ENCODE measurements around the gene SCUBE1.

SCUBE1 gene

GRCh38 chr22:43171019-43171491 is 172.1 kb downstream of the SCUBE1 start:
- no peak for DNase-seq

- no peak for DNase-seq
Measured at GRCh38 chr22:43170131-43170480, 173.1 kb downstream of the SCUBE1 start.

- no peak for DNase-seq
Measured at GRCh38 chr22:43169310-43170130, 173.7 kb downstream of the SCUBE1 start.

GRCh38 chr22:43168471-43169309 is 174.5 kb downstream of the SCUBE1 start:
- DNase-seq: no peak

GRCh38 chr22:43167001-43167589 is 176.1 kb downstream of the SCUBE1 start:
- DNase-seq: no peak

GRCh38 chr22:43166132-43166930 is 176.8 kb downstream of the SCUBE1 start:
- no peak for DNase-seq

- no peak for DNase-seq
Measured at GRCh38 chr22:43164636-43165035, 178.5 kb downstream of the SCUBE1 start.

GRCh38 chr22:43163241-43163795 is 179.9 kb downstream of the SCUBE1 start:
- DNase-seq: no peak

- DNase-seq: no peak
Measured at GRCh38 chr22:43162412-43163150, 180.6 kb downstream of the SCUBE1 start.

- no peak for DNase-seq
Measured at GRCh38 chr22:43160497-43161126, 182.6 kb downstream of the SCUBE1 start.

- DNase-seq: no peak
Measured at GRCh38 chr22:43159484-43160178, 183.5 kb downstream of the SCUBE1 start.

GRCh38 chr22:43158778-43159483 is 184.2 kb downstream of the SCUBE1 start:
- DNase-seq: no peak

GRCh38 chr22:43157874-43158546 is 185.2 kb downstream of the SCUBE1 start:
- no peak for DNase-seq

- DNase-seq: no peak
Measured at GRCh38 chr22:43156413-43156812, 186.8 kb downstream of the SCUBE1 start.

GRCh38 chr22:43155789-43156188 is 187.4 kb downstream of the SCUBE1 start:
- no peak for DNase-seq

GRCh38 chr22:43154887-43155536 is 188.2 kb downstream of the SCUBE1 start:
- DNase-seq: peak in 1 of 2 donors; percentile 46

- no peak for DNase-seq
Measured at GRCh38 chr22:43153899-43154298, 189.3 kb downstream of the SCUBE1 start.

GRCh38 chr22:43152357-43153071 is 190.7 kb downstream of the SCUBE1 start:
- peak; percentile 48 to 69 for DNase-seq
